Body of pancreas (tissue), 4 donors: Measurements from ENCODE around the gene EFNA5.

ENCODE experiments used
- CTCF ChIP-seq, 7 experiments: fragments of 450-650 bp in 4 of 7; fragments of 200-600 bp in 3 of 7; sonication (generic) in 3 of 7; IDR thresholded peaks; one replicate each; pipeline ENCODE4 v1.5.1; 2016 to 2019; ENCODE audit warnings: antibody characterized with exemption in 7 of 7
- POLR2A ChIP-seq, 3 donors: fragments of 450-650 bp; IDR thresholded peaks; one replicate each; pipeline ENCODE4 v1.6.1; 2016; ENCODE audit warnings: antibody characterized with exemption in 3 of 3, mild to moderate bottlenecking in 2 of 3

- no peak for TF ChIP-seq CTCF (IDR thresholded peaks at IDR 0.05)
- no peak for TF ChIP-seq POLR2A (IDR thresholded peaks at IDR 0.05)
These were observed 111.8 kb downstream of the EFNA5 start for GRCh38 chr5:107558823-107559375.
